HG03045 (cell line): Measurements from ENCODE around the gene CSF2RB.

ENCODE experiments used
- ATAC-seq: cut with Tn5 transposase; IDR thresholded peaks from one replicate; pipeline ENCODE4 v1.9.1; 2021; ENCODE audit warnings: mild to moderate bottlenecking, moderate library complexity; ENCODE audit not compliant: unreplicated experiment

Gene CSF2RB

DNA sequence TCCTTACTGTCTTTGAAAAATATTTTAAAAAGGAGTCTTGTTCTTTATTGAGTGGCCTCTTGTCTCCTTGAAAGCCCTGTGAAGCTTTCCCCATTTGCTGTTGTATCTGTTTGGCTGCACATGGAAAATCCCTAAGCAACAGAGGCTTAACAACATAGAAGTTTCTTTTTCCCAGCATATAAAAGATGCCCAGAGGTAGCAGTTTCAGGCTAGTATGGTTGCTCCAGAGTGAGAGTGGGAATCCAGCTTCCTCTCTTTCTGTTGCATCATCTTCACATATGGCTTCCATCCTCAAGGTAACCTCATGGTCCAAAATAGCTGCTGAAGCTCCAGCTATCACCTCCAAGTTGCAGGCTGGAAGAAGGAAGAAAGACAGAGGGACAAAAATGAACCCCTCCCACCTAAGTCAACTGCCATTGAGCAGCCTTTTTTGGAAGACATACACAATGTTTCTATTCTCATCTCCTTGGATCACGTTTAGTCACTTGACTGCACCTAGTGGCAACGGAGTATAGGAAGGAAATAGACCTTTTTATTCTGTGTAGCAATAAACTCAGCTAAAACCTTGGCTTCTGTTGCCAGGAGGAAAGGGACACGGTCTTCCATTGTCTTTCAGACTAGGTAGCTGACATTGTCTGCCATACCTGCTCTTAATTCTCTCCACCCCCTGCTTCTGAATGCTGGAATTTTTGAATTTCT, 5.3 kb downstream of the CSF2RB start:
- ATAC-seq: no peak

DNA sequence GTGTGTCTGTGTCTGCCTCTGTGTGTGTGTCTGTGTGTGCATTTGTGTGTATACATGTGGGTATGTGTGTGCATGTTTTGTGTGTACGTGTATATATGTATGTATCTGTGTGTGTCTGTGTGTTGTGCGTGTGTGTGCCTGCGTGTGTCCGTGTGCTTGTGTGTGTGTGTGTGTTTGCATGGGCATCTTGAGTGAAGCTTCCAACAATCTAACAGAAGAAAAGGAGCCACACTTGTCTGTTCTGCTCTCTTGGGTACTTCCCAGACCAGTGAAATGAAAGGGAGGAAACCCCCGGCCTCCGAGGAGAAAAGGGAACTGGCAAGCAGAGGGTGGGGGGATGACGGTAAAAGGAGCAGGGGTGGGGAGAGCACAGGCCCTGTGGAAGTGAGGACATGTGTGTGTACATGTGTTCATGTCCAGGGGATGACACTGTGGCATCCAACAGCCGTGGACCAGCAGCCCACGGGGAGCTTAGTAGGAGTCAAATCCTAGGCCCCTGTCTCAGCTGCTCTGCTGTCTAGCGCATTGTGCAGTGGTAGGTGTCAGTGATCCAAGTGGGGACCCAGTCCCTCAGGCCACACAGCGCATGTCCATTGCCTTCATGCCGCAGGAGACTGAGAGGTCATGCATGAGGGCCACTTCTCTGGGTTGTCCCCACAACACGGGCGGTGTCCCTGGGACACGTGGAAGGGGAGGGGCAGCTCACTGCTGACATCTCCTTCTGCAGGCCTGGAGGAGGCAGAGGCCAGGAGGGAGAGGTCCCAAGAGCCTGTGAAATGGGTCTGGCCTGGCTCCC, 8.1 kb downstream of the CSF2RB start:
- ATAC-seq: no peak

DNA sequence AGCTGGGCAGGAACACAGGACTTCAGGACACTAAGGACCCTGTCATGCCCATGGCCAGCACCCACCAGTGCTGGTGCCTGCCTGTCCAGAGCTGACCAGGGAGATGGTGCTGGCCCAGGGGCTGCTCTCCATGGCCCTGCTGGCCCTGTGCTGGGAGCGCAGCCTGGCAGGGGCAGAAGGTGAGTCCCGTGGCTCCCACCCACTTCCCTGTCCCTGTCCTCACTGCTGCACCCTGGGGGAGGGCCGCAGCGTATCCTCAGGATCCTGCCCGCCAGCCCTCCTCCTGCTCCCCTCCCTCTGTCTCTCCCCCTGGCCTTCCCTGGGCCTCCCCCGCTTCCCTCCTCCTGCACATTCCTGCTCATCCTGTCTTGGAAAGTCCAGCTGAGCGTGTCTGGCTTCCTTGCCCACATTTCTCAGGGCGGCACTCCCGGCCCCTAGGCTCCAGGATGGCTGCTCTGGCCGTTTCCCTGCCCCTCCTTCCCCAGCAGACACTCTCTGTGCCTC, 8.7 kb downstream of the CSF2RB start:
- ATAC-seq: no peak

DNA sequence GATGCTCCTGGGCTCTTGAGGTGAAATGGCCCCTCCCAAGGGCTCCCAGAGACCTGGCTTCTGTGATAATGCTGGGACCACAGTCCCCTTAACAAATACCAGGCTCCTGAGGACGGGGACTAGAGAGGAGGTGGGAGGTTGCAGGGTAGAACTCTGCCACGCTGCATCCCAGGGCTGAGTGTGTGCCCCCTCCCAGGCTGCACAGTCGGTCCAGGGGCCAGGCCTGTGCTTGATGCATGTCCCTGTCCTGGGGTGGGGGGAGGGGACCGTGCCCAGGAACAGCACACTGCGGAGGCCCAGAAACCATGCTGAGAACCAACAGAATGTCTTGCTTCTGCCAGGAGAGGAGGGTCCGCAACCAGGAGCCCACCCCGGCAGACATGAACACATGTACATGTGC, 9.3 kb downstream of the CSF2RB start:
- ATAC-seq: no peak

DNA sequence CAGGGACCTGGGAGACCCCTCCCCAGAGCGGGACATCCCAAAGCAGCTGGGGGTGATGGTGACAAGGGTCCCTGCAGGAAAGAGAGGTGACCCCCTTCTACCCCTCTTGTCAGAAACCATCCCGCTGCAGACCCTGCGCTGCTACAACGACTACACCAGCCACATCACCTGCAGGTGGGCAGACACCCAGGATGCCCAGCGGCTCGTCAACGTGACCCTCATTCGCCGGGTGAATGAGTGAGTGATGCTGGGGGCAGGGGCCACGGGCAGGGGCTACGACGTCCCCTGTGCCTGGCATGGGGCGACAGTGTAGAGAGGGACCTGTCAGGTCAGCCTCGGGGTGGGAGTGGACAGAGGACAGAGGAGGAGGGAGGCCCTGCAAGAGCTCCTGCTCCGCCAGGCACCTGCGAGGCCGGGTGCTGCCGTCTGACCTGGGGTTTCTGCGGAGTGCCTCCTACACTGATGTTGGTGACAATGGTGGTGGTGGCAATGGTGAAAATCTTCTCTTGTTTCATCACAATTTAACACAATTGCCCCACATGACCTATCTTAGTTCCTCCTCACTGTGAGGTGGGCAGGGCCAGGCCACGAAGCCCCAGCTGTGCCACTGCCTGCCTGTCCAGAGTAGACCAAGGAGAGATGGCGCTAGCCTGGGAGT, 9.8 kb downstream of the CSF2RB start:
- ATAC-seq: no peak

DNA sequence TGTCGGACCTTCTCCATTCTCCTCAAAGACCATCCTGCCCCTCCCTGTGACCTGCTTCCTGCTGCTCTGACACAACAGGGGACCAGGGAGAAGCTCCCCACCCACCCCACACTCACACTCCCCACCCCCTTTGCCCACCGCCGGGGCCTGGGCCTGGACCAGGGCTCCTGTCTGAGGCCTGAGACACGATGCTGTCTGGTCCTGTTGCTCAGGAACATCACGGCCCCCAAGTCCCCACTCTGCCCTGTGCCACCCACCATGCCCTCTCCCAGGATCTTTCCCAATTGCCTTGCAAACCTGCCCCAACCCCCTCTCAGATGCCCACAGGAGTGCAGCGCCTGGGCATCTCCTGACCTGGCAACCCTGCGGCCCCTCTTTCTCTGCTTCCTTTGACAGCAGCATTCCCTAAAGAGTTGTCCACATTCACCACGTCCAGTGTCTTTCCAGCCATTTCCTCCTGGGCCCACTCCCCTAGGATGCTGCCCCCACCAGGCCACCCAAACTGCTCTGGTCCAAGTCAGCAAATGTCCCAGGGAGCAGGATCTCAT, 10.8 kb downstream of the CSF2RB start:
- no peak for ATAC-seq

DNA sequence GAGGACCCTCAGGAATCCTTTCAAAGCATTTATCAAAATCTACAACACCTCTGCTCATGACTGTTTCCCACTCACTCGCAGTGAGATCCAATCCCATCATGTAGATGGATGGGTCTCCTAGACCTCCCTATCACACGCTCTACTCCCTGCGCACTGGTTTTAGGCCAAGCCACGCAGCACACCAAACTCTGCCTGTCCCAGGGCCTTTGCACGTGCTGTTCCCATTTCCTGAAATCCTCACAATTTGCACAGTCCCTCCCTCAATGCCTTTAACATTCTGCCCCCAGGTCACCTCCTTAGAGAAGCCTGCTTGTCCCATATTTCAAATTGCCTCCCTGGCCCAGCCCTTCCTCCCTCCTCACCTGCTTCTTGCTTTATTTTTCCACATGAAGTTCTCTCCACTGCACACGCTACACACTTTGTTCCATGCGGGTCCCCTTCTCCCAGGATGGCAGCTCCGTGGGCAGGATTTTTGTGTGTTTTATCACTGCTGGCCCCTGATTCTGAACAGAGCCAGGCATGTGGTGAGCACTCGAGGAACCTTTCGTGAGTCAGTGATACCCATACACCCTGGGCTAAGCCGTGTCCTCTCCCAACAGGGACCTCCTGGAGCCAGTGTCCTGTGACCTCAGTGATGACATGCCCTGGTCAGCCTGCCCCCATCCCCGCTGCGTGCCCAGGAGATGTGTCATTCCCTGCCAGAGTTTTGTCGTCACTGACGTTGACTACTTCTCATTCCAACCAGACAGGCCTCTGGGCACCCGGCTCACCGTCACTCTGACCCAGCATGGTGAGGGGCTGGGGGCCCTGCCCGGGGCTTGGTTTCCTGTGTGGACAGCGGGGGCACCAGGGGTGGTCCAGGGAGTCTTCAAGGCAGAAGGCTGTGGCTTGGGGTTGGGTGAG, 12.2 kb downstream of the CSF2RB start:
- ATAC-seq: no peak

DNA sequence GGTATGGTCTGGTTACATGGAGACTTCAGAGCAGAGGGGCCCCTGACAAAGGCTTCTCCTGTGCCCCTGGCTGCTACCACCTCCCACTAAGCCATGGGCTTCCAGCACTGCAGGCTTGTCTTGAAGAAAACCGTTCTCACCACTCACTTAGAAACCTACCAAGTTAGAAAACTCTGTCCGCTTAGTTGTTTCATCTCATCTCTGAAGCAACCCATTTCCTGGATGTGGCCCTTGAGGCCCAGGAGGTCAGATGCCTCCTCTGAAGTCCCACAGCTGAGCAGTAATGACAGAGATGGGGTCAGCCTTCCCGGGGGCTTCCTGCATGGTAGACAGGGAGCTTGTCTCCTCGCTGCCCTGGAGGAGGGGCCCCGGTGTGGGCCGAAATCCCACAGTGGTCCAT, 12.9 kb downstream of the CSF2RB start:
- ATAC-seq: no peak

DNA sequence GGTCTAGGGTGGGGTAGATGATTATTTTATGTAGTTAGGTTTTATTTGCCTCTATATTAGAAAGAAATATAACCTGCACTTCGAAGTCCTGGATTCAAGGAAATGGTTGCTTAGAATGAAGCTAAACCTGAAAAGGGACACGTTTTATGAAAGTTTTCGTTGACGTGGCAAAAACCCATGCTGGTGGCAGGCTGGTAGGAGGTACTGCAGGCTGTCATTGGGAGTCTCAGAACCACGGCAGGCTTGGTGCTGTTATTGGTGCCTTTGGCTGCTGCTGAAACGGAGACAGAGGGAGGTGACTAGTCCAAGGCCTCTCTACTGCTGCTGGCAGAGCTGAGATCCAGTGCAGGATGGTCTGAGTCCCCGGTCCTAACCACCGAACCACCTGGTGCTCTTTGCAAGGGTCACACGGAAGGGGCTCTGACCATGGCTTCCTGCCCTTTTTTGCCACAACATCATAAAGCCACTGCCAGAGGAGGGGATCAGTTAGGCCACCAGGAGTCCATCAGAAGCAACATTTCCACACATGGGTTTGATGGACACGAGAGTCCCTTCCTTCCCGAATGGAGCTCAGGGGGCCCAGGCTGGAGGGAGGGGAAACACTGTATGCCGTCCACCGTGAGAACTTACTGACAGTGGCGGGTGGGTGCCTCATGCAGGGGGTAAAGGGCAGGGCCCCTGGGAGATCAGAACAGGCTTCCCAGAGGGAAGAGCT, 13.4 kb downstream of the CSF2RB start:
- ATAC-seq: no peak

DNA sequence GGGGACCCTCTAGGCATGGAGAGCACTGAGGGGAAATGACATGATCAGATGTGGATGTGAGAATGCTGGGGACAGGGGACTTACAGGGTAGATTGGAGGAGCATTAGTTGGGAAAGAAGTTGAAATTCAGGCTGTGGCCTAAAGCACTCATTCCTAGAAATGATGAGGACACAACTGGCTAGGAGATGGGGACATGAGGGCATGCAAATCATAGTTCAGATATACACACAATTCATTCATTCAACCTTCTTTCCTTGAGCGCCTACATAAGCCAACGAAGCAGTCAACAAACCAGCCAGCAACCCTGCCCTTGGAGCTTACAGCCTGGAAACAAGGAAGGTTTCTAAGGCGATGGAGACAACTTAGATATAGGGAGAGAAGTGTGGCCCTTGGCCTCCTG, 14.2 kb downstream of the CSF2RB start:
- no peak for ATAC-seq

DNA sequence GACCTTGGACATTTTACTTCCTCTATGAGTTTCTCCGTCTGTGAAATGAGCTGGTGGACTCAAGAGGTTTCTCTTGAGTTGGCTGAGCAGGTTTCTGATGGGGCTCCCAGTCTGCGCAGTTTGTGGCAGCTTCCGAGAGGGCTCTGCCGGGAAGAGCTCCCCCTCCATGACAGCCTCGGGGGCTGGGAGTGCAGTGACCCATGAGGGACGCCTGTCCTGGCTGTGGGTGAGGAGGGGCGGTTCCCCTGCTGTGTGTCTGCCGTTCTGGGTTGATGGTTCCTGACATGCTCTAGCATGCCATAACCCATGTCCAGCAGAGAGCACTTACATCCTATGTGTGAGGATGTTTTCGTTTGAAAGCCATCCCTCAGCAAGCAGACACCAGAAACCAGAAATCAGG, 14.8 kb downstream of the CSF2RB start:
- no peak for ATAC-seq

DNA sequence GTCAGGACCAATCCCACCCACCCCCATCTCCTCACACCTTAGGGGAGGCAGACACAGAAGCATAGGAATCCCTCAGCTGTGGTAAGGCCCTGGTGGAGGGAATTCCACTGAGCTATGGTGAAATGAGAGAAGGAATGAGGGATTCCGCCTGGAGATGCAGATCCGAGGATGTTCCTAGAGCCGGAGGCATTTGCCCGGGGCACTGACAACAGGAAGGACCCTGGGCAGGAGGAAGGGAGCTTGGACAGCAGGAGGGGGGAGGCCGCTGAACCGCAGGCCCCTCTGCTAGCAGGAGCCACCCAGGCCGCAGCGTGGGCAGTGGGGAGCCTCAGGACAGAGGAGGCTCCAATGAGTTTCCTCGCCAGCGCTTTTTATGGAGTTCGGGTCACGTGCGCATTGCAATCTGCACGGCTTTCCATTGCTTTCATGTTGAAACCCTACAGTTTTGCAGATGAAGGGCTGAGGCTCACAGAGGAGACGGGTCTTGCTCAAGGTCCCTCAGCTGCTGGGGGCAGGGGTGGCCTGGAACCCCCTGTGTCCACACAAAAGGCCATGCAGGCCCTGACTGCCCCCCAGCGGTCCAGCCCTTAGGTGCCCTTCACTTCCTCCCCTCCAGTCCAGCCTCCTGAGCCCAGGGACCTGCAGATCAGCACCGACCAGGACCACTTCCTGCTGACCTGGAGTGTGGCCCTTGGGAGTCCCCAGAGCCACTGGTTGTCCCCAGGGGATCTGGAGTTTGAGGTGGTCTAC, 15.5 kb downstream of the CSF2RB start:
- ATAC-seq: no peak

DNA sequence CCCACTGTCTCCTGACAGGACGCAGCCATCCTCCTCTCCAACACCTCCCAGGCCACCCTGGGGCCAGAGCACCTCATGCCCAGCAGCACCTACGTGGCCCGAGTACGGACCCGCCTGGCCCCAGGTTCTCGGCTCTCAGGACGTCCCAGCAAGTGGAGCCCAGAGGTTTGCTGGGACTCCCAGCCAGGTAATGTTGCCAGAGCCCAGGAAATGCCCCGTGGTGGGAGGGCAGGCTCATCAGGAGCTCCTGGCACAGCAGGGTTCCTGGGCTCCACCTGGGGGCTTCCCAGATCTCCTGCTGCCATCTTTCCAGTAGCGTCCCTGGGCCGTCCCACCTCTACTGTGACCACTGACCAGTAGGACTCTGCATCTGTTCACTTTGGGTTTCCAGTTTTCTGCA, 16.2 kb downstream of the CSF2RB start:
- ATAC-seq: no peak

DNA sequence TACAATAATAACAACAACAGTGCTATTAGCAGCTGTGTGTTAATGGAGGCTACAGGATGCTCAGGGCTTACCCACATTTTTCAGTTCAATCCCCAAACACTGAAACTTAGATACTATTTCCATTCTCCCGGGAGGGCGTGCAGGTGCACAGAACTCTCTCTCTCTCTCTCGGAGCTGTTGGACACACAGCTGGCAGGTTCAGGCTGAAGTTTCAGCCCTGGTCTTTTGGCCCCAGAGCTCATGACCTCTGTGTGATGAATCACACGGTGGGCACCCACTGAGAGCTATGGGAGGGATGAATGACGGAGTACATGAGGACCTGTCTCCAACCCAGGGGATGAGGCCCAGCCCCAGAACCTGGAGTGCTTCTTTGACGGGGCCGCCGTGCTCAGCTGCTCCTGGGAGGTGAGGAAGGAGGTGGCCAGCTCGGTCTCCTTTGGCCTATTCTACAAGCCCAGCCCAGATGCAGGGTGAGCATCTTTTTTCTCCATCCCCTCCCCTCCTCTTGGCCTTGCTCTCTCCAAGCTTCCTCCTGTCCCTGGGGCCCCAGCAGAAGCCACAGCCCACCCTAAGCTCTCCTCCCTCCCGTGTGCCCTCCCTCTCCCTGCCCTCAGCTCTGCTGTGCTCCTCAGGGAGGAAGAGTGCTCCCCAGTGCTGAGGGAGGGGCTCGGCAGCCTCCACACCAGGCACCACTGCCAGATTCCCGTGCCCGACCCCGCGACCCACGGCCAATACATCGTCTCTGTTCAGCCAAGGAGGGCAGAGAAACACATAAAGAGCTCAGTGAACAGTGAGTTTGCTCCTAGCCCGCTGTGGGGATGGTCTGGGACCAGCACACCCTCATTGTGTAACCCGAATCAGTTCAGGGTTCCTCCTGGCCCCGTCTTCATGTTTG, 16.9 kb downstream of the CSF2RB start:
- no peak for ATAC-seq

DNA sequence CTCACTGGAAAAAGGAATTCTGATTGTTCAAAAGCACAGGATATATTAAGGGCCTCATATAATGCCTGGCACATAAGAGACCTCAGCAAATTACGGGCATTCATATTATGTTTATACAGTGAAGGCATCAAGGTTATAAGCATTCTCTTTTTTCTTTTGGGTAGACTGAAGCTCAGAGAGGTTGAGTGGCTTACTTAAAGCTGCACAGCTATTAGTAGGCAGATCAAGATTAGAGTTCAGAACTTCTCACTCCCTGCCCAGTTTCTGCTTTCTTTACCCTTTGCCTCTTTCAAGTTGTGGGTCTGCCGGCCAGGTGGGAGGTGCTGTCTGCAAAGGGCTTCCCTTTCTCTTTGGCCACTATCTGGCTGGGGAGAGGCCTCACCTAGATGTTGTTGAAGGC, 18.0 kb downstream of the CSF2RB start:
- ATAC-seq: no peak

DNA sequence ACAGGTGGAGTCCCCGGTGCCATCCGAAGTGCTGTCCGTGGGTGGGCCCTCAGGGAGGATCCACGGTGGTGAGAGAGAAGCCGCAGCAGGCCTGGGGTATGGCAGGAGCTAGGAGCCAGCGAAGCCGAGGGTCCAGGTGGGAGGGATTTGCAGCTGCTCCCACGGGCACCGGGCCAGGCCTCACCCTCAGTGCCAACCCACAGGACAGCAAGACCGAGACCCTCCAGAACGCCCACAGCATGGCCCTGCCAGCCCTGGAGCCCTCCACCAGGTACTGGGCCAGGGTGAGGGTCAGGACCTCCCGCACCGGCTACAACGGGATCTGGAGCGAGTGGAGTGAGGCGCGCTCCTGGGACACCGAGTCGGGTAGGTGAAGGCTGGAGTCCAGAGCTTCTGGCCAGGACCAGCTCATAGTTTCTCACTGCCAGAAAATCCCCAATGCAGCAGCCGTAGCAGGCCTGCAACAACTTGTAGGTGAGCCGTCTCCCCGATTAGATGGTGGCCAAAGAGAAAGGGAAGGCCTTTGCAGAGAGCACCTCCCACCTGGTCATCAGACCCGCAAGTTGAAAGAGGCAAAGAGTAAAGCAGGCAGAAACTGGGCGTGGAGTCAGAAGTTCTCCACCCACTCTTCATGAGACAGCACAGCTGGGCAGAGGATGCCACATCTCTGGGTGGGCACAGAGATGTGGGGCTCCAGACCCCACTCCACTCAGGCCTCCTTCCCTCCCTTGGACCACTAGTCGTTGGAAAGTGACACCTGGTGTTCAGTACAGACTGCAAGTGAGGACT, 20.4 kb downstream of the CSF2RB start:
- no peak for ATAC-seq
